ENCODE data around the gene ATXN10.

GRCh38 chr22:45758603-45759002, 87.0 kb downstream of the ATXN10 start:
- TF ChIP-seq, protein P1, sequence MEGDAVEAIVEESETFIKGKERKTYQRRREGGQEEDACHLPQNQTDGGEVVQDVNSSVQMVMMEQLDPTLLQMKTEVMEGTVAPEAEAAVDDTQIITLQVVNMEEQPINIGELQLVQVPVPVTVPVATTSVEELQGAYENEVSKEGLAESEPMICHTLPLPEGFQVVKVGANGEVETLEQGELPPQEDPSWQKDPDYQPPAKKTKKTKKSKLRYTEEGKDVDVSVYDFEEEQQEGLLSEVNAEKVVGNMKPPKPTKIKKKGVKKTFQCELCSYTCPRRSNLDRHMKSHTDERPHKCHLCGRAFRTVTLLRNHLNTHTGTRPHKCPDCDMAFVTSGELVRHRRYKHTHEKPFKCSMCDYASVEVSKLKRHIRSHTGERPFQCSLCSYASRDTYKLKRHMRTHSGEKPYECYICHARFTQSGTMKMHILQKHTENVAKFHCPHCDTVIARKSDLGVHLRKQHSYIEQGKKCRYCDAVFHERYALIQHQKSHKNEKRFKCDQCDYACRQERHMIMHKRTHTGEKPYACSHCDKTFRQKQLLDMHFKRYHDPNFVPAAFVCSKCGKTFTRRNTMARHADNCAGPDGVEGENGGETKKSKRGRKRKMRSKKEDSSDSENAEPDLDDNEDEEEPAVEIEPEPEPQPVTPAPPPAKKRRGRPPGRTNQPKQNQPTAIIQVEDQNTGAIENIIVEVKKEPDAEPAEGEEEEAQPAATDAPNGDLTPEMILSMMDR (IDR thresholded peaks at IDR 0.05): no peak
- TF ChIP-seq EP300 (IDR thresholded peaks at IDR 0.05): no peak
- TF ChIP-seq POLR2A (IDR thresholded peaks at IDR 0.05): no peak
